ENCODE data around the gene KIAA1328. TPM values are rescaled to one million over a fixed set of nuclear protein-coding genes. Genes with fewer than 3 reads are reported as not detected.
A peak's percentile ranks its signal among the peaks of the same experiment; 100 is the strongest.

The KIAA1328 gene
- total and polyA plus RNA-seq, 2 donors (not counting 3 experiments of a cell fraction or from before 2014, with no cell fraction given): 2.7 to 6.5 TPM

DNA sequence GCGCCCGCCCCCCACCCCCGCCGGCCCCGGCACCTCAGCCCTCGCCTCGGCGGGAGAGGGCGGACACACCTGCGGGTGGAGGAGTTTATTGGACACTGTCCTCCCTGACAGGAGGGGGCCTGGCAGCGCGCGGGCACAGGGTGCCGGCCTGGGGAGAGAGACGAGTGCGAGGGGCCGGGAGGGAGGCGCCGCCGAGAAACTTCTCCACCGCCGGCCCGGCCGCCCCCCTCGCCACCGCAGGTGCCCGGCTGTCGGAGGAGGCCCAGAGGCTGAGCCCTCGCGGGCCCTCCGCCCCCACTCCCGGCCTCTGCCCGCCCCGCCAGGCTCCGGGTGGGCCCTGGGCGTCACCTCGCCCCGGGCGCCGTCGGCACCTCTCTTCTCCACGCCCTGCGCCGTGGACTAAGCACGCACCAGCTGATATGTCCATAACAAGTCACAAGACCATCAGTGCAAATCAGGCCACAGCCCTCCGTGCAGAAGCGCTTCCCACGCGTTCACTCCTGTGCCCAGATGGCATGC lies 425.4 kb downstream of the KIAA1328 start:
- Histone ChIP-seq H3K4me1 (ENCODE audit: control insufficient read depth, extremely low read depth, insufficient read depth, low read length) (no peaks in the 10 kb centered on the region), H2AFZ (ENCODE audit: low read depth, low read length) (no peak overlapping the region), H3K36me3 (ENCODE audit: control insufficient read depth in 2 of 2, extremely low read depth in 1 of 2, insufficient read depth in 2 of 2, low read length in 2 of 2) (no peaks in the 10 kb centered on the region), H3K9me1 (replicated peaks; ENCODE audit: control insufficient read depth, extremely low read depth, insufficient read depth, low read length) (no peaks in the 10 kb centered on the region), H3K4me3 (replicated peaks in 1 of 3; ENCODE audit: insufficient read depth in 1 of 3, low read depth in 1 of 3, low read length in 3 of 3) (peak overlapping the region in 1 of 3 experiments; percentile 16), H3K27ac (ENCODE audit: insufficient read depth, low read depth, low read length) (no peak overlapping the region), H4K20me1 (replicated peaks; ENCODE audit: control insufficient read depth, extremely low read depth, insufficient read depth, low read length) (no peaks in the 10 kb centered on the region), H3K79me2 (ENCODE audit: control insufficient read depth, insufficient read depth, low read length) (no peaks in the 10 kb centered on the region), H3K27me3 (ENCODE audit: control insufficient read depth in 2 of 2, insufficient read depth in 2 of 2, low read length in 2 of 2) (peaks cover 21 to 30% of the 10 kb centered on the region in 2 experiments), H3K9me3 (replicated peaks; ENCODE audit: control insufficient read depth, insufficient read depth, low read length) (no peaks in the 10 kb centered on the region), H3K9ac (replicated peaks; ENCODE audit: extremely low read depth, insufficient read depth, low read length) (no peak overlapping the region), H3K4me2 (ENCODE audit: insufficient read depth, low read length) (no peak overlapping the region)
- FAIRE-seq: no peak
- no peak for DNase-seq (ENCODE audit: low read depth, low spot score)
- dilution Hi-C loops (cut with MboI; ENCODE audit: extremely low pct_ligation_motif_present, low sequenced_read_pairs) (no loop called here), intact Hi-C loops (cut with micrococcal nuclease) (no loop called here)
- TF ChIP-seq MYC (IDR thresholded peaks at IDR 0.05; ENCODE audit: low read depth, low read length) (no peak), EZH2 (IDR thresholded peaks at IDR 0.05; ENCODE audit: borderline replicate concordance, low read depth, low read length, severe bottlenecking) (no peak), FOS (IDR thresholded peaks at IDR 0.05; ENCODE audit: borderline replicate concordance, insufficient read depth, low read length) (no peak), POLR2AphosphoS5 (IDR thresholded peaks at IDR 0.05; ENCODE audit: insufficient read depth, low read depth, low read length) (no peak), JUN (IDR thresholded peaks at IDR 0.05; ENCODE audit: borderline replicate concordance, insufficient read depth, insufficient read length, low read depth) (no peak), POLR2A (IDR thresholded peaks at IDR 0.05; ENCODE audit: low read depth, low read length) (no peak), GATA2 (IDR thresholded peaks at IDR 0.05; ENCODE audit: insufficient read depth, insufficient read length, low read depth, low read length) (no peak)
- TF ChIP-seq, protein P1, sequence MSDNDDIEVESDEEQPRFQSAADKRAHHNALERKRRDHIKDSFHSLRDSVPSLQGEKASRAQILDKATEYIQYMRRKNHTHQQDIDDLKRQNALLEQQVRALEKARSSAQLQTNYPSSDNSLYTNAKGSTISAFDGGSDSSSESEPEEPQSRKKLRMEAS (IDR thresholded peaks at IDR 0.05; ENCODE audit: insufficient read depth, insufficient read length): no peak
- TF ChIP-seq, protein P2, sequence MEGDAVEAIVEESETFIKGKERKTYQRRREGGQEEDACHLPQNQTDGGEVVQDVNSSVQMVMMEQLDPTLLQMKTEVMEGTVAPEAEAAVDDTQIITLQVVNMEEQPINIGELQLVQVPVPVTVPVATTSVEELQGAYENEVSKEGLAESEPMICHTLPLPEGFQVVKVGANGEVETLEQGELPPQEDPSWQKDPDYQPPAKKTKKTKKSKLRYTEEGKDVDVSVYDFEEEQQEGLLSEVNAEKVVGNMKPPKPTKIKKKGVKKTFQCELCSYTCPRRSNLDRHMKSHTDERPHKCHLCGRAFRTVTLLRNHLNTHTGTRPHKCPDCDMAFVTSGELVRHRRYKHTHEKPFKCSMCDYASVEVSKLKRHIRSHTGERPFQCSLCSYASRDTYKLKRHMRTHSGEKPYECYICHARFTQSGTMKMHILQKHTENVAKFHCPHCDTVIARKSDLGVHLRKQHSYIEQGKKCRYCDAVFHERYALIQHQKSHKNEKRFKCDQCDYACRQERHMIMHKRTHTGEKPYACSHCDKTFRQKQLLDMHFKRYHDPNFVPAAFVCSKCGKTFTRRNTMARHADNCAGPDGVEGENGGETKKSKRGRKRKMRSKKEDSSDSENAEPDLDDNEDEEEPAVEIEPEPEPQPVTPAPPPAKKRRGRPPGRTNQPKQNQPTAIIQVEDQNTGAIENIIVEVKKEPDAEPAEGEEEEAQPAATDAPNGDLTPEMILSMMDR (IDR thresholded peaks at IDR 0.05; ENCODE audit: extremely low read depth in 1 of 2, insufficient read depth in 1 of 2, low read depth in 1 of 2, low read length in 2 of 2): no peak
- no TSS peak for BruUV-seq (replicated peaks)
- POLR2A ChIA-PET: no interaction called here
- CTCF ChIA-PET: no interaction called here
